H9 (cell line): ENCODE measurements around the gene CFAP43. TPM values are rescaled to one million over a fixed set of nuclear protein-coding genes. Genes with fewer than 3 reads are reported as not detected.

Experiments used
- DNase-seq: peaks from one replicate; pipeline ENCODE4 v3.0.0-alpha.2; 2017
- H2AFZ ChIP-seq: one replicate; pipeline ENCODE4 v1.6.1; 2013; ENCODE audit warnings: mild to moderate bottlenecking, low read length, control low read depth, moderate library complexity
- H2AK5ac ChIP-seq: 2 replicates; pipeline ENCODE4 v1.6.1; 2013; ENCODE audit warnings: low read length, control low read depth, mixed read lengths; ENCODE audit not compliant: insufficient read length
- H2BK120ac ChIP-seq: one replicate; pipeline ENCODE4 v1.6.1; 2013; ENCODE audit warnings: low read depth, mild to moderate bottlenecking, low read length, control low read depth, inconsistent platforms; ENCODE audit not compliant: poor library complexity, severe bottlenecking
- H2BK12ac ChIP-seq: 2 replicates; pipeline ENCODE4 v1.6.1; 2013; ENCODE audit warnings: low read length, control low read depth, mixed read lengths, low read depth; ENCODE audit not compliant: insufficient read length
- H2BK15ac ChIP-seq: 2 replicates; pipeline ENCODE4 v1.6.1; 2013; ENCODE audit warnings: low read depth, low read length, control low read depth
- H2BK20ac ChIP-seq: one replicate; pipeline ENCODE4 v1.6.1; 2013; ENCODE audit warnings: low read depth, mild to moderate bottlenecking, low read length, control low read depth, inconsistent platforms; ENCODE audit not compliant: poor library complexity, severe bottlenecking
- H2BK5ac ChIP-seq: 2 replicates; pipeline ENCODE4 v1.6.1; 2013; ENCODE audit warnings: low read length, control low read depth, mixed read lengths; ENCODE audit not compliant: insufficient read length
- H3K14ac ChIP-seq: 2 replicates; pipeline ENCODE4 v1.6.1; 2013; ENCODE audit warnings: low read length, control low read depth; ENCODE audit not compliant: insufficient read depth
- H3K18ac ChIP-seq: 2 replicates; pipeline ENCODE4 v1.6.1; 2013; ENCODE audit warnings: low read depth, mild to moderate bottlenecking, mixed read lengths, low read length, control low read depth; ENCODE audit not compliant: insufficient read length
- H3K23ac ChIP-seq: 2 replicates; pipeline ENCODE4 v1.6.1; 2013; ENCODE audit warnings: low read length, control low read depth, mixed read lengths, low read depth; ENCODE audit not compliant: insufficient read length
- H3K23me2 ChIP-seq: 2 replicates; pipeline ENCODE4 v1.6.1; 2013; ENCODE audit warnings: low read depth, mild to moderate bottlenecking, mixed read lengths, low read length, control low read depth; ENCODE audit not compliant: insufficient read length, poor library complexity, severe bottlenecking
- H3K27ac ChIP-seq: 2 replicates; pipeline ENCODE4 v1.5.1; 2013; ENCODE audit warnings: low read length, control low read depth, mixed read lengths, low read depth; ENCODE audit not compliant: insufficient read length
- H3K27me3 ChIP-seq: 2 replicates; pipeline ENCODE4 v1.6.1; 2013; ENCODE audit warnings: low read length, control low read depth, inconsistent platforms; ENCODE audit not compliant: insufficient read depth
- H3K4ac ChIP-seq: 2 replicates; pipeline ENCODE4 v1.6.1; 2013; ENCODE audit warnings: low read depth, mild to moderate bottlenecking, control low read depth, inconsistent platforms, low read length, moderate library complexity
- H3K4me1 ChIP-seq: 2 replicates; pipeline ENCODE4 v1.6.1; 2013; ENCODE audit warnings: low read length, control low read depth, inconsistent platforms; ENCODE audit not compliant: insufficient read depth
- H3K4me2 ChIP-seq: 2 replicates; pipeline ENCODE4 v1.6.1; 2013; ENCODE audit warnings: low read length, control low read depth, mixed read lengths; ENCODE audit not compliant: insufficient read length, insufficient read depth
- H3K56ac ChIP-seq: 2 replicates; pipeline ENCODE4 v1.6.1; 2013; ENCODE audit warnings: low read depth, mild to moderate bottlenecking, mixed read lengths, low read length, control low read depth; ENCODE audit not compliant: insufficient read length
- H3K79me1 ChIP-seq: 2 replicates; pipeline ENCODE4 v1.6.1; 2013; ENCODE audit warnings: low read depth, mild to moderate bottlenecking, moderate library complexity, low read length, control low read depth, inconsistent platforms; ENCODE audit not compliant: insufficient read depth, poor library complexity, severe bottlenecking
- H3K79me2 ChIP-seq: 2 replicates; pipeline ENCODE4 v1.6.1; 2013; ENCODE audit warnings: low read length, control low read depth, inconsistent platforms; ENCODE audit not compliant: insufficient read depth
- H3K9ac ChIP-seq: 2 replicates; pipeline ENCODE4 v1.6.1; 2013; ENCODE audit warnings: low read length, control low read depth, mixed read lengths; ENCODE audit not compliant: insufficient read length; ENCODE audit errors: extremely low read depth
- H3K9me3 ChIP-seq: one replicate; pipeline ENCODE4 v1.6.1; 2013; ENCODE audit warnings: low read depth, low read length, inconsistent platforms; ENCODE audit not compliant: control insufficient read depth
- H3T11ph ChIP-seq: one replicate; pipeline ENCODE4 v1.6.1; 2013; ENCODE audit warnings: mild to moderate bottlenecking, low read length, control low read depth, inconsistent platforms
- H4K20me1 ChIP-seq: one replicate; pipeline ENCODE4 v1.6.1; 2013; ENCODE audit not compliant: control insufficient read depth, insufficient read length, insufficient read depth
- H4K5ac ChIP-seq: 2 replicates; pipeline ENCODE4 v1.6.1; 2013; ENCODE audit warnings: low read depth, mild to moderate bottlenecking, mixed read lengths, low read length, control low read depth; ENCODE audit not compliant: insufficient read length
- H4K8ac ChIP-seq: replicated peaks from 2 replicates; pipeline ENCODE4 v1.6.1; 2013; ENCODE audit warnings: low read length, control low read depth, mixed read lengths, low read depth; ENCODE audit not compliant: insufficient read length
- H4K91ac ChIP-seq: 2 replicates; pipeline ENCODE4 v1.6.1; 2013; ENCODE audit warnings: low read depth, mild to moderate bottlenecking, moderate library complexity, mixed read lengths, low read length, control low read depth; ENCODE audit not compliant: insufficient read length
- H3K27ac Mint-ChIP-seq, 3 experiments: 2 replicates in 2 of 3; 3 replicates in 1 of 3; pipeline ENCODE4 v1.8.0; 2020 to 2021; ENCODE audit warnings: mixed read lengths in 3 of 3, mild to moderate bottlenecking in 1 of 3, moderate library complexity in 1 of 3
- H3K27me3 Mint-ChIP-seq: 2 replicates; pipeline ENCODE4 v1.8.0; 2021; ENCODE audit warnings: low read depth, mild to moderate bottlenecking, moderate library complexity, mixed read lengths
- H3K36me3 Mint-ChIP-seq, 3 experiments: 2 replicates in 2 of 3; 3 replicates in 1 of 3; pipeline ENCODE4 v1.8.0; 2020 to 2021; ENCODE audit warnings: low read depth in 3 of 3, mixed read lengths in 3 of 3; ENCODE audit not compliant: insufficient read depth in 1 of 3
- H3K4me1 Mint-ChIP-seq, 2 experiments: 2 replicates each; pipeline ENCODE4 v1.8.0; 2020; ENCODE audit warnings: mixed read lengths in 2 of 2
- H3K4me3 Mint-ChIP-seq, 2 experiments: 2 replicates in 1 of 2; 3 replicates in 1 of 2; pipeline ENCODE4 v1.8.0; 2020 to 2021; ENCODE audit warnings: mild to moderate bottlenecking in 2 of 2, mixed read lengths in 2 of 2, moderate library complexity in 1 of 2
- H3K9me3 Mint-ChIP-seq, 2 experiments: 2 replicates in 1 of 2; 3 replicates in 1 of 2; pipeline ENCODE4 v1.8.0; 2020; ENCODE audit warnings: mild to moderate bottlenecking in 2 of 2, mixed read lengths in 2 of 2, moderate library complexity in 1 of 2
- WGBS: extraction: QIAGEN DNeasy Blood & Tissue Kit; methylation state at CpG from one replicate; pipeline ENCODE4 v1.1.7; 2013; ENCODE audit warnings: missing lambda C conversion rate, low lambda C conversion rate, mixed read lengths; ENCODE audit not compliant: insufficient read length; ENCODE audit errors: extremely low coverage; 5-methylcytosine and 5-hydroxymethylcytosine counted together
- total RNA-seq: library from RNA; stranded (reverse); gene quantifications from 2 replicates; pipeline ENCODE4 v1.2.1, GENCODE V29; 2021
- TF ChIP-seq, protein P1 (sequence below): fragments of 200-600 bp; sonication (generic); conservative IDR thresholded peaks from 3 replicates; pipeline ENCODE4 v1.8.0; 2021; ENCODE audit warnings: antibody characterized with exemption, mild to moderate bottlenecking

CFAP43 gene
- total RNA-seq, 1 experiment from 2014 or later = 0.26 TPM

DNA sequence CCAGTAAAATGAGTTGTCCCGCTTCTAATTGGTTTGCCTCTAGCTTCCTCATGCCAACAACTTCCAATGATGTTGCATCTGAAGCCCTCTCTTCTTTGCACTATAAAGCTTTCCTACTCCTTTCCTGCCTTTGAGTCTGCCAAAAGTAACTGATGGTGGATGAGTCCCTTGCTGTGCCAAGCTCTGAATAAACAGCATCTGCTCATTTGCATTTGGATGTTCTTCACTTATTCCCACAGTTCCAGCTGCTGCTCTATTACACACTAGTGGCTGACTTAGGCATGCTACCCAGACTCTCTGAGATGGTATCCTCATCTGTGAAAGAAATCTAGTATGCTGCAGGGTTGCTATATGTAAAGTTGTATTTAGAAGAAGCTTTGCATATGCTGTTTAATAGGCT lies 85.3 kb downstream of the CFAP43 start:
- H3K27me3 ChIP-seq = no peaks in the 10 kb centered on the region; the same call in 1 of the 2 replicates
- no peaks in the 10 kb centered on the region for H3K27me3 Mint-ChIP-seq
- no peak overlapping the region for H3K9ac ChIP-seq
- WGBS = no CpG with 5 or more reads among the region's 1 CpG
- H3K4me2 ChIP-seq = no peak overlapping the region
- H2BK120ac ChIP-seq = no peak overlapping the region
- H3K4me3 Mint-ChIP-seq = no peak overlapping the region
- no peak overlapping the region for H2BK5ac ChIP-seq
- peaks cover 22 to 31% of the 10 kb centered on the region in 2 experiments for H3K4me1 Mint-ChIP-seq
- no peak overlapping the region for H3K14ac ChIP-seq
- peaks cover 3% of the 10 kb centered on the region; the same call in 1 of the 2 replicates for H3K4me1 ChIP-seq
- no peak overlapping the region for H3K18ac ChIP-seq
- no peak overlapping the region for H3K27ac Mint-ChIP-seq
- peaks cover 3 to 5% (median 3%) of the 10 kb centered on the region in 3 experiments; a peak in 6 of 7 replicates for H3K36me3 Mint-ChIP-seq
- no peak overlapping the region for H3K56ac ChIP-seq
- no peak overlapping the region for H4K8ac ChIP-seq
- no peak overlapping the region for H3K4ac ChIP-seq
- H4K5ac ChIP-seq = no peak overlapping the region
- no peaks in the 10 kb centered on the region for H3K79me1 ChIP-seq
- no peak overlapping the region for H3T11ph ChIP-seq
- H2BK12ac ChIP-seq = no peak overlapping the region
- no peak overlapping the region for H2AK5ac ChIP-seq
- H3K9me3 Mint-ChIP-seq = peaks cover 6 to 7% of the 10 kb centered on the region in 2 experiments
- no peak overlapping the region for H2BK20ac ChIP-seq
- no peak overlapping the region for H4K91ac ChIP-seq
- DNase-seq = no peak
- H2BK15ac ChIP-seq = no peak overlapping the region
- no peak overlapping the region for H2AFZ ChIP-seq
- no peak overlapping the region for H3K27ac ChIP-seq
- TF ChIP-seq, protein P1, sequence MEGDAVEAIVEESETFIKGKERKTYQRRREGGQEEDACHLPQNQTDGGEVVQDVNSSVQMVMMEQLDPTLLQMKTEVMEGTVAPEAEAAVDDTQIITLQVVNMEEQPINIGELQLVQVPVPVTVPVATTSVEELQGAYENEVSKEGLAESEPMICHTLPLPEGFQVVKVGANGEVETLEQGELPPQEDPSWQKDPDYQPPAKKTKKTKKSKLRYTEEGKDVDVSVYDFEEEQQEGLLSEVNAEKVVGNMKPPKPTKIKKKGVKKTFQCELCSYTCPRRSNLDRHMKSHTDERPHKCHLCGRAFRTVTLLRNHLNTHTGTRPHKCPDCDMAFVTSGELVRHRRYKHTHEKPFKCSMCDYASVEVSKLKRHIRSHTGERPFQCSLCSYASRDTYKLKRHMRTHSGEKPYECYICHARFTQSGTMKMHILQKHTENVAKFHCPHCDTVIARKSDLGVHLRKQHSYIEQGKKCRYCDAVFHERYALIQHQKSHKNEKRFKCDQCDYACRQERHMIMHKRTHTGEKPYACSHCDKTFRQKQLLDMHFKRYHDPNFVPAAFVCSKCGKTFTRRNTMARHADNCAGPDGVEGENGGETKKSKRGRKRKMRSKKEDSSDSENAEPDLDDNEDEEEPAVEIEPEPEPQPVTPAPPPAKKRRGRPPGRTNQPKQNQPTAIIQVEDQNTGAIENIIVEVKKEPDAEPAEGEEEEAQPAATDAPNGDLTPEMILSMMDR = no peak
- no peaks in the 10 kb centered on the region for H3K23me2 ChIP-seq
- H3K23ac ChIP-seq = no peak overlapping the region
- H3K9me3 ChIP-seq = no peaks in the 10 kb centered on the region
- H3K79me2 ChIP-seq = no peaks in the 10 kb centered on the region
- no peaks in the 10 kb centered on the region for H4K20me1 ChIP-seq
